Prostate gland (tissue), 2 donors: ENCODE measurements around the gene APBA1. TPM values are rescaled to one million over a fixed set of nuclear protein-coding genes. Genes with fewer than 3 reads are reported as not detected.

Experiments used
- DNase-seq: peaks from one replicate; pipeline ENCODE4 v3.0.0-alpha.2; 2019; ENCODE audit warnings: low spot score
- H3K27ac ChIP-seq, 2 donors: fragments of 200-600 bp; sonication (generic); 2 replicates each; pipeline ENCODE4 v1.5.1; 2017 to 2019
- H3K27me3 ChIP-seq: fragments of 200-600 bp; sonication (generic); replicated peaks from 2 replicates; pipeline ENCODE4 v1.5.1; 2019; ENCODE audit not compliant: insufficient read depth
- H3K36me3 ChIP-seq, 2 donors: fragments of 200-600 bp; sonication (generic); 1 replicate in 1 of 2; 2 replicates in 1 of 2; pipeline versions ENCODE4 v1.5.1 to v1.8.1; 2017 to 2019
- H3K4me1 ChIP-seq: fragments of 200-600 bp; sonication (generic); replicated peaks from 2 replicates; pipeline ENCODE4 v1.5.1; 2019
- H3K4me3 ChIP-seq, 2 donors: fragments of 200-600 bp; sonication (generic); 2 replicates each; pipeline ENCODE4 v1.5.1; 2017 to 2019
- H3K9me3 ChIP-seq: fragments of 200-600 bp; sonication (generic); 2 replicates; pipeline ENCODE4 v1.5.1; 2017
- CTCF ChIP-seq, 4 experiments: fragments of 200-600 bp in 2 of 4; fragments of 450-650 bp in 2 of 4; sonication (generic) in 2 of 4; IDR thresholded peaks; 1 replicate in 3 of 4; 2 replicates in 1 of 4; pipeline ENCODE4 v1.5.1; 2016 to 2019; ENCODE audit warnings: antibody characterized with exemption in 4 of 4, mild to moderate bottlenecking in 2 of 4, moderate library complexity in 2 of 4
- POLR2A ChIP-seq: fragments of 450-650 bp; IDR thresholded peaks from one replicate; pipeline ENCODE4 v1.6.1; 2016; ENCODE audit warnings: antibody characterized with exemption, mild to moderate bottlenecking
- POLR2AphosphoS5 ChIP-seq: sonication (generic); formaldehyde crosslinking; IDR thresholded peaks from one replicate; pipeline ENCODE4 v1.6.1; 2017; ENCODE audit warnings: antibody characterized with exemption
- WGBS: methylation state at CpG from one replicate; pipeline ENCODE4 v1.1.5; 2018; 5-methylcytosine and 5-hydroxymethylcytosine counted together
- intact Hi-C: fragments of 100-400 bp; cut with DNase I; formaldehyde crosslinking; loops from one replicate; pipeline ENCODE4 v1.14.2; 2022
- total RNA-seq, 2 donors: library from RNA; depleted of rRNA; stranded (reverse); fragments of >200 nt; gene quantifications; one replicate each; pipeline ENCODE4 v1.1.0, GENCODE V29; 2016

APBA1 gene
- total RNA-seq, 2 donors from 2014 or later, result 2.2 to 7.5 TPM

GRCh38 chr9:69627281-69627680, 44.9 kb downstream of the APBA1 start:
- intact Hi-C loops, result no loop called here
- Histone ChIP-seq H3K9me3 (no peaks in the 10 kb centered on the region), H3K4me1 (no peaks in the 10 kb centered on the region), H3K36me3 (no peaks in the 10 kb centered on the region), H3K27ac (no peak overlapping the region), H3K4me3 (no peak overlapping the region), H3K27me3 (no peaks in the 10 kb centered on the region)
- WGBS, result 76% methylated on average over 3 of the region's 3 CpGs
- TF ChIP-seq POLR2AphosphoS5, result no peak
- no peak for TF ChIP-seq POLR2A
- TF ChIP-seq CTCF (IDR thresholded peaks at IDR 0.05), result no peak
- DNase-seq, result no peak

GRCh38 chr9:69623276-69623675, 48.9 kb downstream of the APBA1 start:
- no peaks in the 10 kb centered on the region for H3K36me3 ChIP-seq

GRCh38 chr9:69622676-69623075, 49.5 kb downstream of the APBA1 start:
- DNase-seq, result no peak
- intact Hi-C loops, result no loop called here
- TF ChIP-seq POLR2AphosphoS5 (no peak), CTCF (IDR thresholded peaks at IDR 0.05) (no peak), POLR2A (no peak)
- H3K27ac ChIP-seq, result no peak overlapping the region
- no peak overlapping the region for H3K4me3 ChIP-seq
- WGBS, result 95% methylated on average over 3 of the region's 3 CpGs
- H3K9me3 ChIP-seq, result no peaks in the 10 kb centered on the region
- no peaks in the 10 kb centered on the region for H3K27me3 ChIP-seq
- H3K4me1 ChIP-seq, result no peaks in the 10 kb centered on the region
- no peaks in the 10 kb centered on the region for H3K36me3 ChIP-seq

More at GRCh38 chr9:69623276-69623675, 48.9 kb downstream of the APBA1 start:
- WGBS, result 87% methylated on average over 3 of the region's 3 CpGs
- H3K9me3 ChIP-seq, result no peaks in the 10 kb centered on the region
- no peak for DNase-seq
- TF ChIP-seq CTCF (IDR thresholded peaks at IDR 0.05) (no peak), POLR2AphosphoS5 (no peak), POLR2A (no peak)
- intact Hi-C loops, result no loop called here
- no peak overlapping the region for H3K4me3 ChIP-seq
- H3K4me1 ChIP-seq, result no peaks in the 10 kb centered on the region
- H3K27me3 ChIP-seq, result no peaks in the 10 kb centered on the region
- no peak overlapping the region for H3K27ac ChIP-seq

GRCh38 chr9:69621730-69622460, 50.3 kb downstream of the APBA1 start:
- TF ChIP-seq POLR2A, result no peak
- H3K9me3 ChIP-seq, result no peaks in the 10 kb centered on the region
- no peaks in the 10 kb centered on the region for H3K4me1 ChIP-seq
- no peaks in the 10 kb centered on the region for H3K36me3 ChIP-seq
- H3K27ac ChIP-seq, result no peak overlapping the region
- intact Hi-C loops, result no loop called here
- no peaks in the 10 kb centered on the region for H3K27me3 ChIP-seq
- WGBS, result 30% methylated on average over 3 of the region's 3 CpGs
- H3K4me3 ChIP-seq, result no peak overlapping the region
- no peak for DNase-seq

- no peaks in the 10 kb centered on the region for H3K4me1 ChIP-seq
- no peak overlapping the region for H3K27ac ChIP-seq
- H3K27me3 ChIP-seq, result no peaks in the 10 kb centered on the region
- TF ChIP-seq CTCF (IDR thresholded peaks at IDR 0.05), result no peak
- TF ChIP-seq POLR2A, result no peak
- no peak for TF ChIP-seq POLR2AphosphoS5
- intact Hi-C loops, result no loop called here
- WGBS, result 96% methylated on average over 8 of the region's 8 CpGs
- no peak for DNase-seq
- no peaks in the 10 kb centered on the region for H3K9me3 ChIP-seq
- H3K4me3 ChIP-seq, result no peak overlapping the region
- no peaks in the 10 kb centered on the region for H3K36me3 ChIP-seq
Observed at GRCh38 chr9:69620731-69621130, 51.4 kb downstream of the APBA1 start.
